ENCODE measurements around the gene BTBD8. TPM values are rescaled to one million over a fixed set of nuclear protein-coding genes. Genes with fewer than 3 reads are reported as not detected.

BTBD8 gene
- total and polyA plus RNA-seq, 4 donors: 0.50 to 8.3 (median 3.6) TPM

DNA sequence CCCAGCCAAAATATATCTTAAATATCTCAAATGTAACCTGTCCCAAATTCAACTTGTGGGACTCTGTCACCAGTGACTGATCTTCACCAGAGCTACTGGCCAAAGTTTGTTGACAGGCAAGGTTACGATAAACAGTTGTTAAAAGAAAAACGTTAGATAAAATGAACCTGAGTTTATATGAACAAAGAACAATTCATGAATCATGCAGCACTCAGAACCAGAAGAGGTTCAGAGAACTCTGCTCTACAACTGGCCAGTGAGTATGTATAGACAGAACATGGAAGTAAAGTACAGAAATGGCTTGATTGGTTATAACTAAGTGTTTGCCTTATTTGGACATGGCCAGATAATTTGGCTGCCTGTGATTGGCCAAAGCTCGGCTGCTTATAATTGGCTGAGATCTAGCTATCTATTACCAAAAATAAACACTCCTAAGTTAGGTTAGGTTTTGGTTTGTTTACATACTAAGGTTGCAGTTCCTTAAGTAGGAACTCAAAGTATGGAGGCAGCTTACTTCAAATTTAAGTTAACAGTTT lies 25.5 kb downstream of the BTBD8 start:
- Histone ChIP-seq H3K36me3 (ENCODE audit: control insufficient read depth in 1 of 2, insufficient read depth in 2 of 2, low read length in 1 of 2) (peaks cover 3 to 6% of the 10 kb centered on the region in 2 donors), H3K27me3 (ENCODE audit: control insufficient read depth in 1 of 2, insufficient read depth in 2 of 2, low read length in 1 of 2) (no peaks in the 10 kb centered on the region), H3K4me3 (ENCODE audit: low read length in 2 of 2) (no peak overlapping the region), H3K9me3 (ENCODE audit: control insufficient read depth, low read length) (no peaks in the 10 kb centered on the region), H3K27ac (ENCODE audit: low read depth in 1 of 2, low read length in 2 of 2) (no peak overlapping the region), H3K4me1 (ENCODE audit: control insufficient read depth in 1 of 2, insufficient read depth in 2 of 2, low read length in 2 of 2) (no peaks in the 10 kb centered on the region)
- DNase-seq (no peak), ATAC-seq (ENCODE audit: low FRiP score) (no peak)
- WGBS, 2 donors: 84 to 87% methylated on average over 3 of the region's 3 CpGs
- intact Hi-C loops (cut with DNase I): no loop called here

DNA sequence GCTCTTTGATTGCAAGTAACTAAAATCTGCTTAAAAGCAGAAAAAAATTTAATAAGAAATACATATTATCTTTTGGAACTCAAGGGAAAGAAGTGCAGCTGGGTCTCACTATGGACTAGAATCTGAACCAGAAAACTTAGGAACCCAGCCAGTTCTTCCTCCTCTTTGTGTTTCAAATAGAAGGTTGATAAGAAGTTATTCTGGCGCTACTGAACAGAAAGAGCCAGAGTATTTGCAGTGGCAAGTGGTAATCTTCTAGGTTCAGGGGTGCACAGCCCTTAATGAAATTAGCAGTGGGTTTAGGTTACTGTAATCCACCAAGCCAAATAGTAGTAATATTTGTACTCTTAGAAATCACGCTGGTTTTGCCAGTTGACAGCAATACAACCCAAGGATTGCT lies 28.5 kb downstream of the BTBD8 start:
- no peaks in the 10 kb centered on the region for H3K9me3 ChIP-seq (ENCODE audit: control insufficient read depth, low read length)
- H3K4me1 ChIP-seq (ENCODE audit: control insufficient read depth in 1 of 2, insufficient read depth in 2 of 2, low read length in 2 of 2): no peaks in the 10 kb centered on the region
- H3K4me3 ChIP-seq (ENCODE audit: low read length in 2 of 2): no peak overlapping the region
- H3K27me3 ChIP-seq (ENCODE audit: control insufficient read depth in 1 of 2, insufficient read depth in 2 of 2, low read length in 1 of 2): no peaks in the 10 kb centered on the region
- H3K36me3 ChIP-seq (ENCODE audit: control insufficient read depth in 1 of 2, insufficient read depth in 2 of 2, low read length in 1 of 2): peaks cover 0 to 6% of the 10 kb centered on the region in 2 donors
- DNase-seq (no peak), ATAC-seq (ENCODE audit: low FRiP score) (no peak)
- intact Hi-C loops (cut with DNase I): no loop called here
- 85 to 88% methylated on average over 2 of the region's 2 CpGs for WGBS, 2 donors
- no peak overlapping the region for H3K27ac ChIP-seq (ENCODE audit: low read depth in 1 of 2, low read length in 2 of 2)

DNA sequence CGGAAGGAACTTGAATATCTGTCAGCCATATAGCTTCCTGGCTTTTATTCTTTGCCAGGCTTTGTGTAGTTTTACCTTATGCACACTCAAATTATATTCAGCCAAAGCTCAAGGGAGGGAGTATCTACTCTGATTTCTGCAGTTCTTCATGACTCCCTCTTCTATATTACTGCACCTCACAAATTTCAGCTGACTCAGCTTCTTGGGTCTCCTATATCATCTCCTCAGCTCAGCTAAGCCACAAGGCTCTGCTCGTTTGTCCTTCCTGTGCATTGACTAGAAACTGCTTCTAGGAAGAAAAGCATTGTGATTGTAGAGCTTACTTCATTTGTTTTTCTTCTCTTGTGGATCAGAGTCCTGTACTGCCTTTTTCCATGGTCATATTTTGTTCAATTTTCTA lies 37.4 kb downstream of the BTBD8 start:
- no peak overlapping the region for H3K27ac ChIP-seq (ENCODE audit: low read depth in 1 of 2, low read length in 2 of 2)
- no peaks in the 10 kb centered on the region for H3K4me1 ChIP-seq (ENCODE audit: control insufficient read depth in 1 of 2, insufficient read depth in 2 of 2, low read length in 2 of 2)
- WGBS, 2 donors: 49 to 62% methylated on average over 2 of the region's 2 CpGs
- ATAC-seq (ENCODE audit: low FRiP score) (no peak), DNase-seq (no peak)
- no peaks in the 10 kb centered on the region for H3K27me3 ChIP-seq (ENCODE audit: control insufficient read depth in 1 of 2, insufficient read depth in 2 of 2, low read length in 1 of 2)
- intact Hi-C loops (cut with DNase I): no loop called here
- no peak overlapping the region for H3K4me3 ChIP-seq (ENCODE audit: low read length in 2 of 2)
- peaks cover 0 to 2% of the 10 kb centered on the region in 2 donors for H3K36me3 ChIP-seq (ENCODE audit: control insufficient read depth in 1 of 2, insufficient read depth in 2 of 2, low read length in 1 of 2)
- H3K9me3 ChIP-seq (ENCODE audit: control insufficient read depth, low read length): no peaks in the 10 kb centered on the region

DNA sequence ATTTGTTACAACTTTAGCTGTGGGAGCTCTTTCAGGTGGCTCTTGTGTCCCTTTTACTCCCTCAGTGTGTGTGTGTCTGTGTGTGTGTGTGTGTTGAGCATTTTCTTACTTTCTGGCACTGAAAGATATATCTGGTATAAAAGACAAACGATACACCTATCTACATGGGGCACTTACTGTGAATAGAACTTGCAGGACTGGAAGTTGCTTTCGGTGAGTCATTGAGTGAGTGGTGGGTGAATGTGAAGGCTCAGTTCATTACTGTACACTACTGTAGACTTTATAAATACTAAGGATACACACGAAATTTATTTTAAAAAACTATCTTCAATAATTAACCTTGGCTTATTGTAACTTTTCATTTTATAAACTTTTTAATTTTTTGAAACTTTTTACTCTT lies 38.7 kb downstream of the BTBD8 start:
- H3K27me3 ChIP-seq (ENCODE audit: control insufficient read depth in 1 of 2, insufficient read depth in 2 of 2, low read length in 1 of 2): no peaks in the 10 kb centered on the region
- DNase-seq: no peak
- no peak for ATAC-seq (ENCODE audit: low FRiP score)
- intact Hi-C loops (cut with DNase I): no loop called here
- H3K9me3 ChIP-seq (ENCODE audit: control insufficient read depth, low read length): no peaks in the 10 kb centered on the region
- no peaks in the 10 kb centered on the region for H3K4me1 ChIP-seq (ENCODE audit: control insufficient read depth in 1 of 2, insufficient read depth in 2 of 2, low read length in 2 of 2)
- peaks cover 0 to 2% of the 10 kb centered on the region in 2 donors for H3K36me3 ChIP-seq (ENCODE audit: control insufficient read depth in 1 of 2, insufficient read depth in 2 of 2, low read length in 1 of 2)
- H3K27ac ChIP-seq (ENCODE audit: low read depth in 1 of 2, low read length in 2 of 2): no peak overlapping the region
- H3K4me3 ChIP-seq (ENCODE audit: low read length in 2 of 2): no peak overlapping the region
- 76 to 82% methylated on average over 3 of the region's 3 CpGs for WGBS, 2 donors

DNA sequence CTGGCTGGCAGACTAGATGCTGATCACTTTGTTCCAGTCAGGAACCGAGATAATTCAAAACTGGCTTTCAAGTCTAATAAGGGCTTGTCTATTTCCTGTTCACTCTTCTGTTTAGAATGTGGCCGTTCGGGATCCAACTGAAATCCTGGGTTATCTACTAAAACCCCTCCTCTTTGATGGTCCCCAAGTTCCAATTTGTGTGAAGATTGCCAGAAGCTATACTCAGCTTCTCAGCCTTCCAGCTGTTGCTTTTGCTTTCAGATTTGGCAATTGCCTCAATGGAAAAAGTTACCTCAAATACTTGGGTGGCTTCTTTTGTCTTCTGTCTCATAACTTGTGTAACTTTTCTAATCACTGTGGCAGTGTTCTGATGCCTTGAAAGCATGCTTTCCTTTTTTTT lies 43.7 kb downstream of the BTBD8 start:
- Histone ChIP-seq H3K27me3 (ENCODE audit: control insufficient read depth in 1 of 2, insufficient read depth in 2 of 2, low read length in 1 of 2) (no peaks in the 10 kb centered on the region), H3K9me3 (ENCODE audit: control insufficient read depth, low read length) (no peaks in the 10 kb centered on the region), H3K4me3 (ENCODE audit: low read length in 2 of 2) (no peak overlapping the region), H3K27ac (ENCODE audit: low read depth in 1 of 2, low read length in 2 of 2) (no peak overlapping the region), H3K4me1 (ENCODE audit: control insufficient read depth in 1 of 2, insufficient read depth in 2 of 2, low read length in 2 of 2) (no peaks in the 10 kb centered on the region), H3K36me3 (ENCODE audit: control insufficient read depth in 1 of 2, insufficient read depth in 2 of 2, low read length in 1 of 2) (no peaks in the 10 kb centered on the region)
- ATAC-seq (ENCODE audit: low FRiP score) (peak; percentile 15), DNase-seq (no peak)
- intact Hi-C loops (cut with DNase I): no loop called here
- 69 to 75% methylated on average over 3 of the region's 3 CpGs for WGBS, 2 donors

DNA sequence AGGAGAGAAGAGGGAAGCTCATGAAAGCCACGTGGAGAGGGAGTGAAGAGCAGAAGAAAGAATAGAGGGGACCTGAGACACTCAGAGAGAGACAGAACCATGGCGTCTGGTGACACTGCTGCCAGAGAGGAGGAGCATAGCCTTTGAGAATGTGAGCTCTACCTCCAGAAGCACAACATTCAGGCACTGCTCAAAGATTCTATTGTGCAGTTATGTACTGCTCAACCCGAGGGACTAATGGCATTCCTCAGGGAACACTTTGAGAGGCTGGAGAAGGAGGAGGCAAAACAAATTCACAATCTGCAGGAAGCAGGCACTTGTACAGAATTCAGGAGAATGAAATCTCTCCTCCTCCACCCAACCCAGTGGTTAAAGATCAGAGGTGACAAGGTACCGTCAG lies 45.1 kb downstream of the BTBD8 start:
- no peak overlapping the region for H3K27ac ChIP-seq (ENCODE audit: low read depth in 1 of 2, low read length in 2 of 2)
- H3K4me1 ChIP-seq (ENCODE audit: control insufficient read depth in 1 of 2, insufficient read depth in 2 of 2, low read length in 2 of 2): no peaks in the 10 kb centered on the region
- no peaks in the 10 kb centered on the region for H3K9me3 ChIP-seq (ENCODE audit: control insufficient read depth, low read length)
- WGBS, 2 donors: 48 to 54% methylated on average over 4 of the region's 4 CpGs
- H3K4me3 ChIP-seq (ENCODE audit: low read length in 2 of 2): no peak overlapping the region
- intact Hi-C loops (cut with DNase I): no loop called here
- ATAC-seq (ENCODE audit: low FRiP score) (no peak), DNase-seq (no peak)
- no peaks in the 10 kb centered on the region for H3K27me3 ChIP-seq (ENCODE audit: control insufficient read depth in 1 of 2, insufficient read depth in 2 of 2, low read length in 1 of 2)
- H3K36me3 ChIP-seq (ENCODE audit: control insufficient read depth in 1 of 2, insufficient read depth in 2 of 2, low read length in 1 of 2): no peaks in the 10 kb centered on the region

DNA sequence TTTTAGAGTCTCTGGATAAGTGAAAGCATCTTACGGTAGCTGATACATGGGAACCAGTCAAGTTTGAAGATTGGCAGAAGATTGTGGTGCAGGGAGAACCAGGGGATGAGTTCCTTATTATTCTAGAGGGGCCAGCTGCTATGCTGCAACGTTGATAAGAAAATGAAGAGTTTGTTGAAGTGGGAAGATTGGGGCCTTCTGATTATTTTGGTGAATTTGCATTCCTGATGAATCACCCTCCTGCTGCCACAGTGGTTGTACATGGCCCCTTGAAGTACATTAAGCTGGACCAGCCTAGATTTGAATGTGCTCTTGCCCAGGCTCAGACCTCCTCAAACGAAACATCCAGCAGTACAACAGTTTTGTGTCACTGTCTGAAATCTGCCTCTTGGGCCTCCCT lies 45.9 kb downstream of the BTBD8 start:
- Histone ChIP-seq H3K27me3 (ENCODE audit: control insufficient read depth in 1 of 2, insufficient read depth in 2 of 2, low read length in 1 of 2) (no peaks in the 10 kb centered on the region), H3K36me3 (ENCODE audit: control insufficient read depth in 1 of 2, insufficient read depth in 2 of 2, low read length in 1 of 2) (no peaks in the 10 kb centered on the region), H3K27ac (ENCODE audit: low read depth in 1 of 2, low read length in 2 of 2) (no peak overlapping the region), H3K4me1 (ENCODE audit: control insufficient read depth in 1 of 2, insufficient read depth in 2 of 2, low read length in 2 of 2) (no peaks in the 10 kb centered on the region), H3K4me3 (ENCODE audit: low read length in 2 of 2) (no peak overlapping the region), H3K9me3 (ENCODE audit: control insufficient read depth, low read length) (no peaks in the 10 kb centered on the region)
- intact Hi-C loops (cut with DNase I): no loop called here
- WGBS, 2 donors: 78 to 83% methylated on average over 3 of the region's 3 CpGs
- ATAC-seq (ENCODE audit: low FRiP score) (no peak), DNase-seq (no peak)

DNA sequence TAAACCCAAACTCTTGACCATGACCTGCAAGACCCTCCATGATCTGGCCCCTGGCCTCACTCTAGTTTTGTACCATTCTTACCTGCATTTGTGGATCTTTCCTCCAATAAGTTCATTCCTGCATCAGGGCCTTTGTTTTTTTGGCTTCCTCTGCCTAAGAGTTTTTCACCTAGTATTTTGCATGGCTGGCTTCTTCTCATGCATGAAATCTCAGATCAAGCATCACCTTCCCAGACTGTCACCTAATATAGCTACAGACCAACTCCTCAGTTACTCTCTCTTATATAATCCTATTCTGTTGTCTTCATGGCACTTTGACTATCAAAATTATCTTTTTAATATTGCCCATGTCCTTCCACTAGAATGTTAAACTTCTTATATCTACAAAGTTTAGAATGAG lies 54.2 kb downstream of the BTBD8 start:
- H3K4me3 ChIP-seq (ENCODE audit: low read length in 2 of 2): no peak overlapping the region
- no peak overlapping the region for H3K27ac ChIP-seq (ENCODE audit: low read depth in 1 of 2, low read length in 2 of 2)
- no peaks in the 10 kb centered on the region for H3K4me1 ChIP-seq (ENCODE audit: control insufficient read depth in 1 of 2, insufficient read depth in 2 of 2, low read length in 2 of 2)
- H3K36me3 ChIP-seq (ENCODE audit: control insufficient read depth in 1 of 2, insufficient read depth in 2 of 2, low read length in 1 of 2): no peaks in the 10 kb centered on the region
- intact Hi-C loops (cut with DNase I): no loop called here
- no peaks in the 10 kb centered on the region for H3K27me3 ChIP-seq (ENCODE audit: control insufficient read depth in 1 of 2, insufficient read depth in 2 of 2, low read length in 1 of 2)
- H3K9me3 ChIP-seq (ENCODE audit: control insufficient read depth, low read length): no peaks in the 10 kb centered on the region
- DNase-seq: no peak
- no peak for ATAC-seq (ENCODE audit: low FRiP score)

DNA sequence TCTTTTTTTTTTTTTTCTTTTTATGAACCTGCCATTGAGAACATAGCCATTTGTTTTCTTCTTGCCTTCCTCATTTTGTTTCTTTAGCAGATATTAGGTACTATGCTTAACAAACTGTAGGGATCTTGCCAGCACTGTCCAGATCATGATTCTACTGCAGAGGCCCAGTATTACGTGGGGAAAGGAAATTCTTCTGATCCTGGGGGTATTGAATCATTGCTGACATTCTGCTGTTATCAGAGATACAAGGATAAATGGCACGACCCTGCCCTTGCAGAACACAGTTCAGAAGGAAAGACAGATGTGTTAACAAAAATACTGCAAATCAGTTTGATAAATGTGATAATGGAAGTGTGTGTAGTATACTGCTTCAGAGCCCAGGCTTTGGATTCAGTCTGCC lies 56.2 kb downstream of the BTBD8 start:
- no peaks in the 10 kb centered on the region for H3K4me1 ChIP-seq (ENCODE audit: control insufficient read depth in 1 of 2, insufficient read depth in 2 of 2, low read length in 2 of 2)
- ATAC-seq (ENCODE audit: low FRiP score): no peak
- no peak for DNase-seq
- no peak overlapping the region for H3K27ac ChIP-seq (ENCODE audit: low read depth in 1 of 2, low read length in 2 of 2)
- no peak overlapping the region for H3K4me3 ChIP-seq (ENCODE audit: low read length in 2 of 2)
- intact Hi-C loops (cut with DNase I): no loop called here
- H3K36me3 ChIP-seq (ENCODE audit: control insufficient read depth in 1 of 2, insufficient read depth in 2 of 2, low read length in 1 of 2): no peaks in the 10 kb centered on the region
- no peaks in the 10 kb centered on the region for H3K9me3 ChIP-seq (ENCODE audit: control insufficient read depth, low read length)
- 42 to 52% methylated on average over 2 of the region's 2 CpGs for WGBS, 2 donors
- no peaks in the 10 kb centered on the region for H3K27me3 ChIP-seq (ENCODE audit: control insufficient read depth in 1 of 2, insufficient read depth in 2 of 2, low read length in 1 of 2)

Data from aorta (tissue), 5 donors.